HL-60 (cell line): ENCODE data around the gene FSTL4.

Experiments used
- DNase-seq, 2 experiments: peaks; one replicate each; pipeline ENCODE4 v3.0.0-alpha.2; 2010 to 2020; ENCODE audit warnings: low read depth in 1 of 2, low spot score in 1 of 2
- H3K27ac ChIP-seq: fragments of 250-450 bp; sonication (Bioruptor Pico); replicated peaks from 2 replicates; pipeline ENCODE4 v1.5.1; 2020; ENCODE audit warnings: mild to moderate bottlenecking, moderate library complexity
- H3K27me3 ChIP-seq: fragments of 250-450 bp; sonication (Bioruptor Pico); 2 replicates; pipeline ENCODE4 v1.5.1; 2021; ENCODE audit warnings: mild to moderate bottlenecking, moderate library complexity; ENCODE audit not compliant: insufficient read depth, poor library complexity, severe bottlenecking
- H3K4me3 ChIP-seq: replicated peaks from 2 replicates; pipeline ENCODE4 v1.5.1; 2011; ENCODE audit warnings: mild to moderate bottlenecking, control low read depth, low read length; ENCODE audit not compliant: insufficient read depth
- CTCF ChIP-seq: IDR thresholded peaks from one replicate; pipeline ENCODE4 v1.5.1; 2011; ENCODE audit warnings: low read length, control low read depth, inconsistent platforms; ENCODE audit not compliant: insufficient read depth
- GABPA ChIP-seq: IDR thresholded peaks from 2 replicates; pipeline ENCODE4 v1.6.1; 2012; ENCODE audit warnings: low read depth
- POLR2AphosphoS5 ChIP-seq: IDR thresholded peaks from 2 replicates; pipeline ENCODE4 v1.6.1; 2012; ENCODE audit warnings: low read depth
- SPI1 ChIP-seq: IDR thresholded peaks from 2 replicates; pipeline ENCODE4 v1.6.1; 2012; ENCODE audit warnings: low read depth, mild to moderate bottlenecking, borderline replicate concordance
- TF ChIP-seq, protein P1 (sequence below): IDR thresholded peaks from 2 replicates; pipeline ENCODE4 v1.6.1; 2012; ENCODE audit warnings: low read depth; ENCODE audit not compliant: insufficient replicate concordance

FSTL4 gene

DNA sequence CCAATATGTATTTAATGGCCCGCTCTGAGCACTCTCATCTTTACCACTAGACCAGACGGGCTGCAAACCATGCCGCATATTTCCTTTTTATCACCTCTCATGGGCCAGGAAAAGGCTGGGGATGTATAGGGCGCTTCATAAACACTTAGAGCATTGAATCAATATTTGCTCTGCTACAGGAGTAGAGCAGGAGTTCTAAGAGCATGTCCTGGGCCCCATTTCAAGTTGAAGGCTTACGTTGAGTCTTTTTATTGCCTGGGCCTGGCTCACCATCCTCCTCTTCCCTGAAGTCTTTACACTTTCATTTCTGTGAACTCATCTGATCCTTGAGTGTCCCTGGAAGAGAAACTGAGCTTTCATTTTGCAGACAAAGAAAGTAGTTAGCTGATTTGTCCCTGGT, 112.4 kb downstream of the FSTL4 start:
- DNase-seq = no peak
- no peak overlapping the region for H3K4me3 ChIP-seq
- no peaks in the 10 kb centered on the region for H3K27me3 ChIP-seq
- H3K27ac ChIP-seq = no peak overlapping the region
- TF ChIP-seq SPI1 (no peak), GABPA (no peak), POLR2AphosphoS5 (no peak), CTCF (no peak)
- TF ChIP-seq, protein P1, sequence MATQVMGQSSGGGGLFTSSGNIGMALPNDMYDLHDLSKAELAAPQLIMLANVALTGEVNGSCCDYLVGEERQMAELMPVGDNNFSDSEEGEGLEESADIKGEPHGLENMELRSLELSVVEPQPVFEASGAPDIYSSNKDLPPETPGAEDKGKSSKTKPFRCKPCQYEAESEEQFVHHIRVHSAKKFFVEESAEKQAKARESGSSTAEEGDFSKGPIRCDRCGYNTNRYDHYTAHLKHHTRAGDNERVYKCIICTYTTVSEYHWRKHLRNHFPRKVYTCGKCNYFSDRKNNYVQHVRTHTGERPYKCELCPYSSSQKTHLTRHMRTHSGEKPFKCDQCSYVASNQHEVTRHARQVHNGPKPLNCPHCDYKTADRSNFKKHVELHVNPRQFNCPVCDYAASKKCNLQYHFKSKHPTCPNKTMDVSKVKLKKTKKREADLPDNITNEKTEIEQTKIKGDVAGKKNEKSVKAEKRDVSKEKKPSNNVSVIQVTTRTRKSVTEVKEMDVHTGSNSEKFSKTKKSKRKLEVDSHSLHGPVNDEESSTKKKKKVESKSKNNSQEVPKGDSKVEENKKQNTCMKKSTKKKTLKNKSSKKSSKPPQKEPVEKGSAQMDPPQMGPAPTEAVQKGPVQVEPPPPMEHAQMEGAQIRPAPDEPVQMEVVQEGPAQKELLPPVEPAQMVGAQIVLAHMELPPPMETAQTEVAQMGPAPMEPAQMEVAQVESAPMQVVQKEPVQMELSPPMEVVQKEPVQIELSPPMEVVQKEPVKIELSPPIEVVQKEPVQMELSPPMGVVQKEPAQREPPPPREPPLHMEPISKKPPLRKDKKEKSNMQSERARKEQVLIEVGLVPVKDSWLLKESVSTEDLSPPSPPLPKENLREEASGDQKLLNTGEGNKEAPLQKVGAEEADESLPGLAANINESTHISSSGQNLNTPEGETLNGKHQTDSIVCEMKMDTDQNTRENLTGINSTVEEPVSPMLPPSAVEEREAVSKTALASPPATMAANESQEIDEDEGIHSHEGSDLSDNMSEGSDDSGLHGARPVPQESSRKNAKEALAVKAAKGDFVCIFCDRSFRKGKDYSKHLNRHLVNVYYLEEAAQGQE = no peak

GRCh38 chr5:133497608-133498348, 114.6 kb downstream of the FSTL4 start:
- H3K4me3 ChIP-seq = no peak overlapping the region
- no peaks in the 10 kb centered on the region for H3K27me3 ChIP-seq
- no peak overlapping the region for H3K27ac ChIP-seq
- no peak for TF ChIP-seq SPI1
- TF ChIP-seq GABPA = no peak
- TF ChIP-seq, protein P1 = no peak
- TF ChIP-seq POLR2AphosphoS5 = no peak
- TF ChIP-seq CTCF = no peak
- DNase-seq = no peak

- no peak for DNase-seq
- Histone ChIP-seq H3K27ac (no peak overlapping the region), H3K27me3 (no peaks in the 10 kb centered on the region), H3K4me3 (no peak overlapping the region)
- TF ChIP-seq GABPA (no peak), CTCF (no peak), SPI1 (no peak), POLR2AphosphoS5 (no peak)
- TF ChIP-seq, protein P1 = no peak
Measured at GRCh38 chr5:133496631-133497030, 115.7 kb downstream of the FSTL4 start.
